Colonic mucosa (tissue), 4 donors: ENCODE data around the gene GNG7. TPM values are rescaled to one million over a fixed set of nuclear protein-coding genes. Genes with fewer than 3 reads are reported as not detected.
"Not testable (repeated sequence)": the region's sequence is repeated elsewhere in the genome, so short reads cannot be mapped to it uniquely, and the experiment has no call there.

ENCODE experiments used
- DNase-seq: peaks from one replicate; pipeline ENCODE4 v3.0.0-alpha.2; 2020
- H3K27ac ChIP-seq: fragments of 200-600 bp; one replicate; pipeline ENCODE4 v1.8.0; 2021
- H3K27me3 ChIP-seq: fragments of 200-600 bp; one replicate; pipeline ENCODE4 v1.8.0; 2021
- H3K36me3 ChIP-seq: fragments of 200-600 bp; one replicate; pipeline ENCODE4 v1.8.0; 2021
- H3K4me1 ChIP-seq: fragments of 200-600 bp; one replicate; pipeline ENCODE4 v1.8.0; 2021; ENCODE audit warnings: mild to moderate bottlenecking
- H3K4me3 ChIP-seq: fragments of 200-600 bp; one replicate; pipeline ENCODE4 v1.8.0; 2021
- H3K9ac ChIP-seq, 2 donors: one replicate each; pipeline ENCODE4 v1.7.0; 2013; ENCODE audit warnings: control low read depth in 2 of 2, low read depth in 2 of 2, low read length in 2 of 2
- H3K9me3 ChIP-seq: fragments of 200-600 bp; one replicate; pipeline ENCODE4 v1.8.0; 2021
- CTCF ChIP-seq: fragments of 200-600 bp; IDR thresholded peaks from one replicate; pipeline ENCODE4 v1.8.0; 2022; ENCODE audit warnings: antibody characterized with exemption, mild to moderate bottlenecking
- intact Hi-C: fragments of 100-400 bp; cut with DNase I; formaldehyde crosslinking; loops from one replicate; pipeline ENCODE4 v1.14.1; 2022
- microRNA-seq: library from miRNA; unstranded; fragments of <30 nt; microRNA quantifications from one replicate; pipeline ENCODE4, GENCODE V29; 2019
- total RNA-seq, 2 donors: library from RNA; stranded (reverse); fragmentation: NEBNext Ultra II Directional in 1 of 2; extraction: Animal tissue kit (Norgen Biotek cat#: 25700) in 1 of 2; gene quantifications; one replicate each; pipeline ENCODE4 v1.2.1, GENCODE V29; 2021
- donor health status: healthy.
- donor health status: DM: no; HTN: no; CAD: no.
- donor health status: DM: no; HTN: no; CAD: no.

Gene GNG7
- total RNA-seq, 2 donors from 2014 or later: 1.5 to 3.2 TPM

- Histone ChIP-seq H3K4me3 (no peak overlapping the region), H3K9me3 (no peaks in the 10 kb centered on the region), H3K9ac (no peak overlapping the region), H3K36me3 (no peaks in the 10 kb centered on the region), H3K27me3 (no peaks in the 10 kb centered on the region), H3K4me1 (no peaks in the 10 kb centered on the region), H3K27ac (no peak overlapping the region)
- intact Hi-C loops: no loop called here
- DNase-seq: no peak
- TF ChIP-seq CTCF: no peak
These were observed 238.1 kb downstream of the GNG7 start for GRCh38 chr19:2464389-2464788.

GRCh38 chr19:2463694-2464093 is 238.8 kb downstream of the GNG7 start:
- intact Hi-C loops, DNase-seq, H3K9ac ChIP-seq, H3K9me3 ChIP-seq, H3K36me3 ChIP-seq, H3K27me3 ChIP-seq, H3K27ac ChIP-seq, H3K4me1 ChIP-seq, H3K4me3 ChIP-seq: not testable (repeated sequence)

GRCh38 chr19:2462635-2463421 is 239.7 kb downstream of the GNG7 start:
- no peak for TF ChIP-seq CTCF
- Histone ChIP-seq H3K36me3 (no peaks in the 10 kb centered on the region), H3K9me3 (no peaks in the 10 kb centered on the region), H3K4me1 (no peaks in the 10 kb centered on the region), H3K27ac (no peak overlapping the region), H3K9ac (peak overlapping the region in 1 of 2 donors; percentile 78), H3K27me3 (no peaks in the 10 kb centered on the region), H3K4me3 (peak overlapping the region; percentile 53)
- intact Hi-C loops: no loop called here
- peak; percentile 88 for DNase-seq

- TF ChIP-seq CTCF: no peak
- peak; percentile 75 for DNase-seq
- Histone ChIP-seq H3K4me3 (peak overlapping the region; percentile 53), H3K9ac (peak overlapping the region in 1 of 2 donors; percentile 78), H3K27ac (no peak overlapping the region), H3K9me3 (no peaks in the 10 kb centered on the region), H3K4me1 (no peaks in the 10 kb centered on the region), H3K27me3 (no peaks in the 10 kb centered on the region), H3K36me3 (no peaks in the 10 kb centered on the region)
- intact Hi-C loops: no loop called here
These were observed 240.5 kb downstream of the GNG7 start for GRCh38 chr19:2461751-2462634.

Small RNA genes within 50 kb of the gene (microRNA-seq; reads per million reads assigned to microRNA genes)
- not detected for gene MIR7850

Other genes starting within 250 kb of the GNG7 start
- gene LMNB2, start 245.7 kb downstream of the GNG7 start, total RNA-seq: 100 to 1,000 TPM in 1 of 2 donors, 10 to 100 TPM in 1; 35.6 to 186 TPM
- gene GADD45B, start 226.6 kb downstream of the GNG7 start, total RNA-seq: 10 to 100 TPM; 17.5 to 21.6 TPM
- gene DIRAS1, start 18.7 kb upstream of the GNG7 start, total RNA-seq: 1 to 10 TPM in 1 of 2 donors, under 1 TPM in 1; 0.49 to 1.7 TPM
- gene SLC39A3, start 37.3 kb upstream of the GNG7 start, total RNA-seq: 10 to 100 TPM; 14.8 to 34.3 TPM
- gene SGTA, start 80.6 kb upstream of the GNG7 start, total RNA-seq: 10 to 100 TPM; 46.5 to 80.6 TPM
- 100 to 1,000 TPM in 1 of 2 donors, 10 to 100 TPM in 1; 45.5 to 139 TPM for gene THOP1, start 82.8 kb upstream of the GNG7 start, total RNA-seq
- gene ZNF554, start 117.2 kb upstream of the GNG7 start, total RNA-seq: 1 to 10 TPM; 3.0 to 5.1 TPM
- 1 to 10 TPM; 3.2 to 5.5 TPM for gene ZNF555, start 138.8 kb upstream of the GNG7 start, total RNA-seq
- gene ZNF556, start 164.6 kb upstream of the GNG7 start, total RNA-seq: under 1 TPM in 1 of 2 donors, not detected in 1; 0.22 TPM
- gene ZNF57, start 198.2 kb upstream of the GNG7 start, total RNA-seq: 10 to 100 TPM; 10.9 to 12.4 TPM
- gene ZNF77, start 242.3 kb upstream of the GNG7 start, total RNA-seq: 1 to 10 TPM; 3.1 to 3.3 TPM